ENCODE data around the gene ETV3. TPM values are rescaled to one million over a fixed set of nuclear protein-coding genes. Genes with fewer than 3 reads are reported as not detected.

Gene ETV3
- total and polyA plus RNA-seq, 2 of the 8 experiments (the other 6 are each of a cell fraction or from before 2014, with no cell fraction given) = 6.0 to 23.8 TPM

GRCh38 chr1:157104598-157105293 is 33.4 kb downstream of the ETV3 start:
- Histone ChIP-seq H2BK12ac (ENCODE audit: low read depth, low read length) (no peak overlapping the region), H3K4me2 (ENCODE audit: insufficient read depth in 1 of 2, low read depth in 2 of 2, low read length in 2 of 2) (no peak overlapping the region)
- POLR2A ChIA-PET (ENCODE audit: partially characterized antibody) = interaction anchor here (1.3 kb wide), 1 partner anchor 9 kb away, joined by 5 read pairs; no protein-coding TSS in a partner anchor

More at GRCh38 chr1:157104598-157105293, 33.4 kb downstream of the ETV3 start:
- H3K9ac ChIP-seq (replicated peaks in 1 of 4; ENCODE audit: extremely low read depth in 1 of 4, low read depth in 3 of 4, low read length in 3 of 4) = no peak overlapping the region
- no peak overlapping the region for H2BK15ac ChIP-seq (ENCODE audit: low read length)
- no peak overlapping the region for H3K18ac ChIP-seq (ENCODE audit: extremely low read depth, low read length)
- H4K91ac ChIP-seq (replicated peaks; ENCODE audit: insufficient read length, low read length) = no peak overlapping the region
- H2AFZ ChIP-seq (ENCODE audit: low read length) = 0 out of 2 replicates have a peak overlapping the region, but pooled peaks have one; percentile 47
- H2AK5ac ChIP-seq (ENCODE audit: low read depth, low read length) = no peak overlapping the region
- no peak overlapping the region for H3K14ac ChIP-seq (ENCODE audit: insufficient read length)
- no peak overlapping the region for H2BK5ac ChIP-seq (ENCODE audit: low read depth, low read length)
- 67% methylated on average over 5 of the region's 6 CpGs; no CpG with 5 or more reads in 1 of the 2 experiments for WGBS, 2 experiments (ENCODE audit: extremely low coverage in 1 of 2, insufficient coverage in 1 of 2, insufficient read length in 1 of 2, insufficient replicate concordance in 2 of 2, low coverage in 1 of 2, low lambda C conversion rate in 2 of 2, missing lambda C conversion rate in 1 of 2)
- H3K56ac ChIP-seq (replicated peaks; ENCODE audit: insufficient read length, low read depth, low read length) = no peak overlapping the region
- H3K4me1 ChIP-seq (replicated peaks in 1 of 4; ENCODE audit: control insufficient read depth in 3 of 4, insufficient read depth in 4 of 4, low read length in 3 of 4) = peaks cover 0 to 5% (median 0%) of the 10 kb centered on the region in 4 experiments; a peak in 2 of 7 replicates
- TF ChIP-seq KDM1A (IDR thresholded peaks at IDR 0.05; ENCODE audit: borderline replicate concordance, low read length) (no peak), ATF3 (IDR thresholded peaks at IDR 0.05; ENCODE audit: insufficient read depth, low read depth, low read length) (no peak), CREB1 (IDR thresholded peaks at IDR 0.05) (no peak)
- FAIRE-seq = no peak
- H3K79me1 ChIP-seq (ENCODE audit: low read depth, low read length) = no peaks in the 10 kb centered on the region
- H2BK20ac ChIP-seq (ENCODE audit: low read length) = no peak overlapping the region
- no peaks in the 10 kb centered on the region for H3K79me2 ChIP-seq (ENCODE audit: control insufficient read depth in 1 of 2, insufficient read depth in 2 of 2, low read length in 2 of 2)
- no peaks in the 10 kb centered on the region for H4K20me1 ChIP-seq (replicated peaks in 1 of 2; ENCODE audit: control insufficient read depth in 1 of 2, insufficient read depth in 2 of 2, low read length in 2 of 2)
- H3K23ac ChIP-seq (ENCODE audit: insufficient read length) = no peak overlapping the region
- no peaks in the 10 kb centered on the region for H3K23me2 ChIP-seq (ENCODE audit: low read depth, low read length)
- no peak overlapping the region for H4K5ac ChIP-seq (ENCODE audit: insufficient read length, low read depth, low read length)
- H3K4me3 ChIP-seq (ENCODE audit: extremely low read depth in 1 of 4, insufficient read depth in 2 of 4, low read depth in 3 of 4, low read length in 4 of 4) = no peak overlapping the region
- no peaks in the 10 kb centered on the region for H3K9me3 ChIP-seq (ENCODE audit: insufficient read depth in 2 of 2, low read depth in 1 of 2, low read length in 1 of 2)
- H3K27ac ChIP-seq (ENCODE audit: low read depth, low read length) = no peak overlapping the region
- no peaks in the 10 kb centered on the region for H3K36me3 ChIP-seq (ENCODE audit: control insufficient read depth in 2 of 4, insufficient read depth in 4 of 4, low read length in 3 of 4)
- H3K27me3 ChIP-seq (replicated peaks in 1 of 4; ENCODE audit: control insufficient read depth in 3 of 4, extremely low read depth in 1 of 4, insufficient read depth in 3 of 4, low read length in 3 of 4) = peaks cover 0 to 3% (median 1%) of the 10 kb centered on the region in 4 experiments; a peak in 3 of 7 replicates
- CTCF ChIA-PET (ENCODE audit: partially characterized antibody) = interaction anchor here (0.7 to 8.1 kb wide), 7 partner anchors 9 to 52 kb away, joined by 4 to 52 read pairs (median 7); no protein-coding TSS in a partner anchor
- no peak overlapping the region for H3K4ac ChIP-seq (replicated peaks; ENCODE audit: insufficient read length, low read depth, low read length)
- no peak for DNase-seq (ENCODE audit: low read depth in 1 of 2, low spot score in 2 of 2)
- no peak overlapping the region for H2BK120ac ChIP-seq (replicated peaks; ENCODE audit: low read depth, low read length)
- no peak overlapping the region for H4K8ac ChIP-seq (ENCODE audit: extremely low read depth, insufficient read depth, low read length)

Data from H1 (cell line).